Measurements from ENCODE around the gene EIF4G3.

Gene EIF4G3

DNA sequence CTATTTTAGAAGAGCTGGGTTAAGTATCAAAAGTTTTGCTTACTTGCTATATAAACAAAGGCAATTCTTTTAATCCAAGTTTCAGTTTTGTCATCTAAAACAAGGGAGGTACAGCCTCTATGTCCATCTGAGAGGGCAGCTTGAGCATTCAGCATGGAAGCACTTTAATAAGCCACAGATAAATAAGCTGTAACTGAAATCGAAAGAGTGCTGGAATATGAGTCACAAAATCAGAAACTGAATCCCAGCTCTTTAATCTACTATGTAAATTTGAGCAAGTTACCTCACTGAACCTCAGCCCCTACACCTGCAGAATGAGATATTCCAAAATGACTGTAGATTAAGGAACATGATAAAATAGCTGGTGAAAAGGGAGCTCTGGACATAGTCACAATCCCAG lies 309.6 kb downstream of the EIF4G3 start:
- no peak for DNase-seq

GRCh38 chr1:20865001-20865400 lies 311.7 kb downstream of the EIF4G3 start:
- no peak for DNase-seq

DNA sequence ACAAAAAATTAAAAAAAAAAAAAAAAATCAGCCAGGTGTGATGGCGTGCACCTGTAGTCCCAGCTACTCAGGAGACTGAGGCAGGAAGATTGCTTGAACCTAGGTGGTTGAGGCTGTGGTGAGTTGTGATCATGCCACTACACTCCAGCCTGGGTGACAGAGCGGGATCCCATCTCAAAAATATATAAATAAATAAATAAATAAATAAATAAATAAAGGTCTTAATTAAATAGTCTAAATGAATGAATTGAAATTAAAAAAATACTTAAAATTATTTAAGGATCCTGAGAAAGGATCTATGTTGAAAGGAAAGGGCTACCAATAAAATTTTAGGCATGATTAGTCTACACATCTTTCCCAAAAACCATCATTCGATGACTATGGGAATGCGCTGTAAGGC lies 322.2 kb downstream of the EIF4G3 start:
- DNase-seq = no peak

DNA sequence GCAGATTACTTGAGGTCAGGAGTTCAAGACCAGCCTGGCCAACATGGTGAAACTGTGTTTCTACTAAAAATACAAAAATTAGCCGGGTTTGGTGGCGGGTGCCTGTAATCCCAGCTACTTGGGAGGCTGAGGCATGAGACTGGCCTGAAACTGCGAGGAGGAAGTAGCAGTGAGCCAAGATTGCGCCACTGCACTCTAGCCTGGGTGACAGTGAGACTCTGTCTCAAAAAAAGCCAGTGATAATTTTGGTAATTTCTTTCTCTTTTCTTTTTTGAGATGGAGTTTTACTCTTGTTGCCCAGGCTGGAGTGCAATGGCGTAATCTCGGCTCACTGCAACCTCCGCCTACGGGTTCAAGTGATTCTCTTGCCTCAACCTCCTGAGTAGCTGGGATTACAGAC lies 324.9 kb downstream of the EIF4G3 start:
- DNase-seq = peak; percentile 14 to 78

DNA sequence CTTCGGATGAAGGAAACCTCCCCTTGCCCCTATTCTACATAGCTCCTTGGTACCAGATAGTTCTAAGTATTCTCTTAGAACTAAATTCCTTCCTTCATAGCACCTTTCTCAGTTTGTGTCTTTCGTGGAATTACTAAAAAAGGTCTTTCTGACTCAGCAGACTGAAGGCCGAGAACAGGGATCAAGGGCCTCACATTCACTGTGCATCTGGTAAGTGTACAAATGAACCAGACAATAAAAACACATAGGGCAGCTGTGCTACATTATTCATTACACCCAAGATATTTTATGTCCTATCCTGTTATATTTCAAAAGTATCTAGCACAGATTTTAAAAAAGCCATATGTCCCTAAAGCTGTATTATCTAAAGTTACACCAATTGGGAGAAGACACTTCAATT lies 326.7 kb downstream of the EIF4G3 start:
- DNase-seq = no peak

DNA sequence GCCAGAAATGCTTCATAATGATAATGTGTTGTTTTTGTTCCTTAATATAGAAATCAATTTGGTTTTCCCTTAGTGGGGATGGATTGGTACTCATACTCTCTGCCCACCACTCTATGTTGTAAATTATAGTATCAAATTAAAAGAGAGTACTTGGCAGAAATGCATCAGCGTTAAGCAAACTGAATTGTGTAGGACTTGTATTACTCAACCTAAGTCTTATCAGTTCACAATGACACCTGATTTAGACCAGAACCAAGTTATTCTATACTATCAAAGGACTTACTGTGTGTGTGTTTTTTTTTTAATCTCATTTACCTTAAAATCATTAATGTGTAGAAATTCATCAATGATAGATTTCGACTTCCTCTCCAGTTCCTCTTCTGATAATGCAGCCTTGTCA lies 327.6 kb downstream of the EIF4G3 start:
- no peak for DNase-seq

GRCh38 chr1:20848162-20848561 lies 328.5 kb downstream of the EIF4G3 start:
- DNase-seq = no peak

DNA sequence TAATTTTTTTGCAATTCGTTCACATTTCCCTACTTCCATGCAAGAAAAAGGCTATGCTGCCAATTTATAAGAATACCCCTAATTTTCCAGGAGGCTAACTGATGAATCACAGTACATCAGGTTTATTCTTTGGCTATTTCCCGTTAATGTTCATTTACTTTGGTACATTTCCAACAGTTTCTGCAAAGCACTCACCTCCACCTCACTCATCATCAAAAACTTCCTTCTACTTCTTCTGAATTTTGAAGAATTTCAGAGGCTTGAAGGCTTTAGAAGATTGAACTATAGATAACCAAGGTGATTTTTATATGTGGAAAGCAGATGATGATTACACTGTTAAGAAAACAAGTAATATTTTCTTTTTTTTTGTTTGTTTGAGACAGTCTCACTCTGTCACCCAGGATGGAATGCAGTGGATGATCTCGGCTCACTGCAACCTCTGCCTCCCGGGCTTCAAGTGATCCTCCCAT lies 329.1 kb downstream of the EIF4G3 start:
- no peak for DNase-seq

DNA sequence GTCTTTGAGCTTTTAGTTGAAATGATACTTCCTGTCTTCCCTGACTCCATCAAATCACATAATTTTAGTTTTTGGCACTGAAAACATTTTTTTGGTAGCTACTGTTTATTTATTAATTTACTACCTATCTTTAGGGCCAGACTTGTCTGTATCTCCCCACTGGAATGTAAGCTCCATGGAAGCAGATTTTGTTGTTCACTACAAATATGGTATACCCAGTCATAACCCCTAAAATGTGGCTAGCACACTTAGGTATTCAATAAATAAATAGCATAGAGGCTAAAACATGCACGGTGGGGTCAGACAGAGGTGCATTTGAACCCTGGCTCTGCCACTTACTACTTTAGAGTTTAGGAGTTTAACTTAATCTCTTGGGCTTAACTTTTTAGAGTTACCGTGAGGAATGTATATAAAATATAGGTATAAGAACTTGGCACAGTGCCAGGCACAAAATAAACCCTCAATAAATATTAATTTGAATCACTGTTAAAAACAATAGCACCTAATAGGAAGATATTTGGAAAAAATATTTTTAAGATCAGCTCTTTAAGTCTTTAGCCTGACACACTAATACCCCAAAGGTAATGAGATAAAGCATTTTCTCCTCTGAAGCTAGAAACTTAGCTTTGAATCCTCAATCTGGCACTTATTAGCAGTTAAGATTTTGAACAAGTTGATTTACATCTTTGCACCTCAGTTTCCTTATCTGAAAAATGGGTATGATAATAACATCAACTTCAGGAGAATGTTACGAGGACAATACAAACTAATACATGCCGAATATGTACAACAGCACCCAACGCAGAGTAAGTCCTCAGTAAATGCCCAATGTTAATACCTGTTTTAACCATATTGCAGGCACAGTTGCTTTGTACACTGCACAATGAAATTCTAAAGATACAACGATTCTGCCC lies 330.0 kb downstream of the EIF4G3 start:
- DNase-seq = no peak

DNA sequence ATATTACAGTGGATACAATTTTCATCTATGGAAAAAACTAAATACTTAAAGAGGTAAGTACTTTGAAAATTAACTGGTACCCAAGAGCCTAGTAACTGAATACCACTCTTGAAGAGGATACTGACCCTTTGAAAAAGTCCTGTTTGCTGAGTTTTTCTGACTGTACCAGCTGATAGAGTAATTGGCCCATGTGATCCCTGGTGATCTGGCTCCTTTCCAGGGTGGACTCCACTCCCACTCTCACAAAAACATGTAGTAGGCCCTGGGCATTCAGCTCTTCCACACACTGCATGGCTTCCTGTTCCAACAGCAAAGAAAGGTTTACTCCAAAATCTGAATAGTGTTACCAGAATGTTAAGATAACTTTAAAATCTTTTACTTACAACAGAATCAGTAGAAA lies 336.0 kb downstream of the EIF4G3 start:
- DNase-seq = peak in 1 of 2 donors; percentile 34

- peak in 1 of 2 donors; percentile 11 for DNase-seq
These were observed 339.0 kb downstream of the EIF4G3 start for GRCh38 chr1:20837554-20838192.

DNA sequence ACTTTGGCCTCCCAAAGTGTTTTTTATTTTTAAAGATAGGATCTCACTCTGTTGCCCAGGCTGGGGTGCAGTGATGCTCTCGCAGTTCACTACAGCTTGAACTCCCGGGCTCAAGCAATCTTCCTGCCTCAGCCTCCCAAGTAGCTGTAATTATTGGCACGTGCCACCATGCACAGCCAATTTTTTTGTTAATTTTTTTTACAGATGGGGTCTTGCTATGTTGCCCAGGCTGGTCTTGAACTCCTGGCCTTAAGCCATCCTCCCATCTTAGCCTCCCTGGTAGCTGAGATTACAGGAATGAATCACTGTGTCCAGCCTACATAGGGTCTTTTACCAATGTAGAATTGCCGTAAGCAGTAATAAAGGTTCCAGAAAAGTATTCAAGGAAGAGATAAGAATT lies 340.5 kb downstream of the EIF4G3 start:
- DNase-seq = no peak

GRCh38 chr1:20834780-20835179 lies 341.9 kb downstream of the EIF4G3 start:
- no peak for DNase-seq

DNA sequence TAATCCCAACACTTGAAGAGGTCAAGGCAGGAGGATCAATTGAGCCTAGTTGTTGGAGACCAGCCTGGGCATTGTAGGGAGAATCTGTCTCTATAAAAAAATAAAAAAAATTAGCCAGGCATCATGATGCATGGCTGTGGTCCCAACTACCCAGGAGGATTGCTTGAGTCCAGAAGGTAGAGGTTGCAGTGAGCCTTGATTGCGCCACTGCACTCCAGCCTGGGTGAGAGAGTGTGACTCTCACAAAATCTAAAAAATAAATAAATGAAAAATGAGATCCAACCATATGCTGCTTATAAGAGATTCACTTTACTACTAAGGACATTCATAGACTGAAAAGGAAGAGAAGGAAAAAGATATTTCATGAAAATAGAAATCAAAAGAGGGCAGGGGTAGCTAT lies 342.5 kb downstream of the EIF4G3 start:
- no peak for DNase-seq

GRCh38 chr1:20830378-20830777 lies 346.3 kb downstream of the EIF4G3 start:
- DNase-seq = no peak

DNA sequence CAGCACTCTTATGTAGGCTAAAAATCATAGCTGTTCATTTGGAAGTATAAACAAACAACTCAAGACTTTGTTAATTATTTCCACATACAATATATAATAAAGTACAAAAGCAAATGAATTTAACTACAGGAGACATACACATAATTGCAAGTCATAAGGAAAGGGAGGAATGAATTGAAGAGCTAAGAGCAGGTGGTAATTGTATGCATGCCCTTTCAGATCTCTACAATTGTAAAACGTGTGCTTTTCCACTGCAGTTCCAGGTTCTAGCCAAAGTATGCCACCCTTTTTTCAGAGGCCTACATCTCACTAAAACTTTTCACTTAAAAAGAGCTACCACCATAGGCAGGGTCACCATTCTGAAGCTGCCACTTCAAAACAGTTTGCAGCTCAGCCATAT lies 346.8 kb downstream of the EIF4G3 start:
- DNase-seq = no peak

DNA sequence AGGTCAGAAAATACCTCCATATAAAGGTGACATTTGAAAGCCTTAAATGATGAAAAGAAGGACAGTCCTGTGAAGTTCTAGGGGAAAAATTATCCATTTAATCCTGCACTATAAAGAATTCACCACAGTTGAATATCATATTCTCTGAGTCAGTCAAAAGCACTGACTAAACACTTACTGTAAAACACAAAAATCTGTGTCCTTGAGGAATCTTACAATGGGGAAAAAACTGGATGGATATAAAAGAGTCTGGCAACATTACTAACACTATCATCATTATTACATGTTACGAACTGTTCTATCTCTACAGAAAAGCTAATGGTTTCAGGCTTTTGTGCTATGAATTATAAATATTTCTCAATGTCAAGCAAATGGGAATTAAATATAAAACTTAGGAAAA lies 347.2 kb downstream of the EIF4G3 start:
- DNase-seq = no peak

GRCh38 chr1:20823845-20824244 lies 352.9 kb downstream of the EIF4G3 start:
- no peak for DNase-seq

GRCh38 chr1:20821466-20821865 lies 355.2 kb downstream of the EIF4G3 start:
- DNase-seq = peak; percentile 5 to 27

- DNase-seq = no peak
These were observed 356.9 kb downstream of the EIF4G3 start for GRCh38 chr1:20819818-20820217.

DNA sequence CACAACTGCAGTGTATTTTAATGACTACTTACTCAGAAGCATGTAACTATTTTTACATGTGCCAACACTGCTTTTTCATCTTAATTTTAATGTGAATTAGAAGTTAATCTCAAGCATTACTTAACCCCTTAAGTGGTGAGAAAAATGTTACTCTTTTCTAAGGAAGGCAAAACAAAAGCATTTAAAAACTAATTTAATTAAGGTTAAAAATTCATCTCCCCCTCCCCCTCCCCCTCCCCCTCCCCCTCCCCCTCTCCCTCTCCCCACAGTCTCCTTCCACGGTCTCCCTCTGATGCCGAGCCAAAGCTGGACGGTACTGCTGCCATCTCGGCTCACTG lies 362.2 kb downstream of the EIF4G3 start:
- DNase-seq = no peak

DNA sequence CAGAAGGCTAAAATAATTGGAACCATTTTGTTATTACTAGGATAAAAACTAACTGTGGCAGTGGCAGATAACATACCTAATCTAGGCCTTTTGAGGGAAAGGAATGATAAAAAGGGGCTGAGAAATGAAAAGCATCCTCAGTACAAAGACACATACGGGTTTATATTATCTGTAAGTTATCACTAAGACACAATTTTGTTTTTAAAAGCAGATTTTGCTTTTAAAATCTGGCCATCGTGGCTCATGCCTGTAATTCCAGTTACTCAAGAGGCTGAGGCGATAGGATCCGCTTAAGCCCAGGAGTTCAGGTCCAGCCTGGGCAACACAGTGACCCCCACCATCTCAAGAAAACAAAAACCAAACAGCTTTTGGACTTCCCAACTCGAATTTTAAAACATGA lies 364.8 kb downstream of the EIF4G3 start:
- no peak for DNase-seq

GRCh38 chr1:20793236-20793635 lies 383.5 kb downstream of the EIF4G3 start:
- no peak for DNase-seq

DNA sequence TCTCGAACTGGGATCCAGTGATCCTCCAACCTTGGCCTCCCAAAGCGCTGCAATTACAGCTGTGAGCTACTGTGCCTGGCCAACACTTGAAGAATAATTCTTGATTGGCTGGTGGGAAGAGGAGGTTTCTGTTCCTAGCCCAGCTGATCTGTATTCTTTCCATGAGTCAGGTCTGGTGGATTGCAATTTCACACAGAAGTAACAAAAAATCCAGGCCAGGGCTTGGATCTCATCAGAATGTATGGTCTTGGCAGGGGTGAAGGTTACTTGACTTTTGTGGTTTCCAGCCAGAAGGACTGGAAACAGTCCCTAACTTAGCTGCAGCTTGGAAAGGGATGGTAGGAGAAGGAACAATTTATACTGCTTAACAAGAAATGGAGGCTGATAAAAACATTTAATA lies 384.5 kb downstream of the EIF4G3 start:
- no peak for DNase-seq

GRCh38 chr1:20790785-20791184 lies 385.9 kb downstream of the EIF4G3 start:
- no peak for DNase-seq

Data from inflammatory macrophage treated with lipopolysaccharide for 1 hour (primary cell).